Measurements from ENCODE around the gene NUTM2E. TPM values are rescaled to one million over a fixed set of nuclear protein-coding genes. Genes with fewer than 3 reads are reported as not detected.
"Not testable (repeated sequence)": the region's sequence is repeated elsewhere in the genome, so short reads cannot be mapped to it uniquely, and the experiment has no call there.

NUTM2E gene
- not detected for total RNA-seq

GRCh38 chr10:79826496-79827215 lies at the start of gene NUTM2E:
TSS of gene NUTM2E (plus strand) at chr10:79826739. CDS start at chr10:79841741, 15,002 bp downstream.
- peak; percentile 67 to 79 for DNase-seq (ENCODE audit: low spot score in 2 of 2)
- not testable (repeated sequence) for H3K9me3 Mint-ChIP-seq, H3K36me3 Mint-ChIP-seq
- peak within 1 kb of the TSS; percentile 85 to 100 for H3K27ac Mint-ChIP-seq
- peak; percentile 95 for ATAC-seq

- H3K36me3 Mint-ChIP-seq; H3K27ac Mint-ChIP-seq; H3K9me3 Mint-ChIP-seq; ATAC-seq; DNase-seq (ENCODE audit: low spot score in 2 of 2): not testable (repeated sequence)
Observed at GRCh38 chr10:79777997-79778396, 48.5 kb upstream of the NUTM2E start.

GRCh38 chr10:79779310-79779938 lies 47.1 kb upstream of the NUTM2E start:
- peak overlapping the region in 1 of 2 donors; percentile 36 for H3K27ac Mint-ChIP-seq
- H3K9me3 Mint-ChIP-seq, H3K36me3 Mint-ChIP-seq: not testable (repeated sequence)
- DNase-seq (ENCODE audit: low spot score in 2 of 2) (peak; percentile 56 to 69), ATAC-seq (peak; percentile 90 to 91)

GRCh38 chr10:79779992-79780391 lies 46.5 kb upstream of the NUTM2E start:
- H3K27ac Mint-ChIP-seq; H3K9me3 Mint-ChIP-seq; DNase-seq (ENCODE audit: low spot score in 2 of 2); ATAC-seq; H3K36me3 Mint-ChIP-seq: not testable (repeated sequence)

- not testable (repeated sequence) for H3K27ac Mint-ChIP-seq; ATAC-seq; DNase-seq (ENCODE audit: low spot score in 2 of 2); H3K9me3 Mint-ChIP-seq; H3K36me3 Mint-ChIP-seq
Observed at GRCh38 chr10:79781584-79781983, 45.0 kb upstream of the NUTM2E start.

- DNase-seq (ENCODE audit: low spot score in 2 of 2); H3K9me3 Mint-ChIP-seq; ATAC-seq; H3K36me3 Mint-ChIP-seq; H3K27ac Mint-ChIP-seq: not testable (repeated sequence)
Observed at GRCh38 chr10:79787455-79787952, 39.0 kb upstream of the NUTM2E start.

GRCh38 chr10:79789351-79789750 lies 37.2 kb upstream of the NUTM2E start:
- not testable (repeated sequence) for DNase-seq (ENCODE audit: low spot score in 2 of 2); H3K9me3 Mint-ChIP-seq; H3K27ac Mint-ChIP-seq; H3K36me3 Mint-ChIP-seq
- ATAC-seq, result peak in 1 of 2 donors; percentile 66

- DNase-seq (ENCODE audit: low spot score in 2 of 2); ATAC-seq; H3K36me3 Mint-ChIP-seq; H3K9me3 Mint-ChIP-seq; H3K27ac Mint-ChIP-seq: not testable (repeated sequence)
Observed at GRCh38 chr10:79791906-79792517, 34.5 kb upstream of the NUTM2E start.

- peak; percentile 98 for ATAC-seq
Observed at GRCh38 chr10:79799337-79799736, 27.2 kb upstream of the NUTM2E start.

GRCh38 chr10:79805857-79806256 lies 20.7 kb upstream of the NUTM2E start:
- H3K9me3 Mint-ChIP-seq; ATAC-seq; H3K27ac Mint-ChIP-seq; H3K36me3 Mint-ChIP-seq; DNase-seq (ENCODE audit: low spot score in 2 of 2): not testable (repeated sequence)

More at GRCh38 chr10:79799337-79799736, 27.2 kb upstream of the NUTM2E start:
- DNase-seq (ENCODE audit: low spot score in 2 of 2); H3K36me3 Mint-ChIP-seq; H3K9me3 Mint-ChIP-seq: not testable (repeated sequence)
- peak overlapping the region in 1 of 2 donors; percentile 92 for H3K27ac Mint-ChIP-seq

- ATAC-seq, result peak; percentile 33 to 58
- H3K27ac Mint-ChIP-seq; DNase-seq (ENCODE audit: low spot score in 2 of 2); H3K36me3 Mint-ChIP-seq; H3K9me3 Mint-ChIP-seq: not testable (repeated sequence)
Observed at GRCh38 chr10:79811895-79812294, 14.6 kb upstream of the NUTM2E start.

GRCh38 chr10:79816290-79816689 lies 10.2 kb upstream of the NUTM2E start:
- ATAC-seq; DNase-seq (ENCODE audit: low spot score in 2 of 2); H3K27ac Mint-ChIP-seq; H3K9me3 Mint-ChIP-seq; H3K36me3 Mint-ChIP-seq: not testable (repeated sequence)

GRCh38 chr10:79823387-79823786 lies 3.2 kb upstream of the NUTM2E start:
- peak overlapping the region in 1 of 2 donors; percentile 57 for H3K27ac Mint-ChIP-seq
- not testable (repeated sequence) for H3K9me3 Mint-ChIP-seq; H3K36me3 Mint-ChIP-seq; ATAC-seq; DNase-seq (ENCODE audit: low spot score in 2 of 2)

- not testable (repeated sequence) for H3K36me3 Mint-ChIP-seq, H3K9me3 Mint-ChIP-seq
- H3K27ac Mint-ChIP-seq, result peak overlapping the region; percentile 85 to 100
- ATAC-seq (peak; percentile 8 to 12), DNase-seq (ENCODE audit: low spot score in 2 of 2) (peak in 1 of 2 donors; percentile 10)
Observed at GRCh38 chr10:79825587-79826011, 940 bp upstream of the NUTM2E start.

GRCh38 chr10:79826131-79826495 lies 426 bp upstream of the NUTM2E start:
- peak in 1 of 2 donors; percentile 51 for ATAC-seq
- peak overlapping the region in 1 of 2 donors; percentile 69 for H3K27ac Mint-ChIP-seq
- peak in 1 of 2 donors; percentile 27 for DNase-seq (ENCODE audit: low spot score in 2 of 2)
- H3K36me3 Mint-ChIP-seq, H3K9me3 Mint-ChIP-seq: not testable (repeated sequence)

- not testable (repeated sequence) for H3K9me3 Mint-ChIP-seq; H3K36me3 Mint-ChIP-seq; ATAC-seq; H3K27ac Mint-ChIP-seq; DNase-seq (ENCODE audit: low spot score in 2 of 2)
Observed at GRCh38 chr10:79833833-79834232, 7.3 kb downstream of the NUTM2E start.

GRCh38 chr10:79835891-79836290 lies 9.4 kb downstream of the NUTM2E start:
- not testable (repeated sequence) for DNase-seq (ENCODE audit: low spot score in 2 of 2); H3K9me3 Mint-ChIP-seq; H3K27ac Mint-ChIP-seq; H3K36me3 Mint-ChIP-seq; ATAC-seq

All from activated naive CD4-positive, alpha-beta T cell treated with anti-CD3 and anti-CD28 coated beads, Interleukin-2, amount 50 U/mL, for 72 hours (primary cell).